GM12878 (cell line): ENCODE data around the gene RAB24. TPM values are rescaled to one million over a fixed set of nuclear protein-coding genes. Genes with fewer than 3 reads are reported as not detected.

Experiments used
- ATAC-seq: fragments of 200-7000 bp; cut with Tn5 transposase; 3 replicates; pipeline ENCODE4 v1.9.1; 2020; ENCODE audit warnings: mild to moderate bottlenecking, moderate library complexity
- BruUV-seq: library from RNA; stranded (reverse); fragments of 400-500 nt; replicated peaks from 2 replicates; lab custom pipeline; 2021; lab: Mats Ljungman, UMichigan
- CTCF ChIA-PET: fragments of 300-600 bp; sonication (Branson Sonifier 250); formaldehyde crosslinking; extraction: SDS; loops from one replicate; lab custom pipeline; 2021; ENCODE audit warnings: inconsistent platforms; lab: Yijun Ruan, JAX
- POLR2A ChIA-PET: fragments of 350-600 bp; formaldehyde crosslinking; extraction: SDS; loops from one replicate; lab custom pipeline; 2021; ENCODE audit warnings: inconsistent platforms; lab: Charles Lee
- RAD21 ChIA-PET: fragments of 300-600 bp; sonication (Branson Sonifier 250); formaldehyde crosslinking; loops from one replicate; lab custom pipeline; 2023; ENCODE audit warnings: antibody characterized with exemption; ENCODE audit not compliant: unreplicated experiment; lab: Charles Lee
- SMC1A ChIA-PET: fragments of 300-600 bp; sonication (Branson Sonifier 250); formaldehyde crosslinking; loops from one replicate; lab custom pipeline; 2023; ENCODE audit not compliant: unreplicated experiment, uncharacterized antibody; lab: Charles Lee
- DNase-seq: peaks from one replicate; pipeline ENCODE4 v3.0.0-alpha.2; 2011; ENCODE audit warnings: low read depth, low spot score
- FAIRE-seq: peaks from 3 replicates; lab custom pipeline; 2011; peaks lifted over from hg19 to GRCh38; lab: Jason Lieb, UNC
- H2AFZ ChIP-seq: 2 replicates; pipeline ENCODE4 v1.6.0; 2011; ENCODE audit warnings: low read depth, low read length, control low read depth; ENCODE audit not compliant: control insufficient read depth
- H3K27ac ChIP-seq: 2 replicates; pipeline ENCODE4 v1.5.1; 2011; ENCODE audit warnings: control low read depth; ENCODE audit not compliant: control insufficient read depth, insufficient read depth
- H3K27me3 ChIP-seq, 2 experiments: replicated peaks in 1 of 2; 2 replicates each; pipeline versions ENCODE4 v1.6.0 to v1.6.1; 2011; ENCODE audit warnings: low read length in 1 of 2; ENCODE audit not compliant: control insufficient read depth in 2 of 2, insufficient read depth in 2 of 2
- H3K36me3 ChIP-seq, 2 experiments: 2 replicates each; pipeline ENCODE4 v1.5.1; 2011; ENCODE audit warnings: low read length in 1 of 2; ENCODE audit not compliant: control insufficient read depth in 2 of 2, insufficient read depth in 2 of 2
- H3K4me1 ChIP-seq: 2 replicates; pipeline ENCODE4 v1.6.1; 2011; ENCODE audit warnings: mild to moderate bottlenecking, low read length, moderate library complexity, mixed read lengths; ENCODE audit not compliant: control insufficient read depth, insufficient read depth
- H3K4me2 ChIP-seq: 2 replicates; pipeline ENCODE4 v1.6.0; 2011; ENCODE audit warnings: control low read depth; ENCODE audit not compliant: control insufficient read depth, insufficient read depth
- H3K4me3 ChIP-seq: fragments of 200-600 bp; sonication (generic); 2 replicates; pipeline ENCODE4 v1.5.1; 2016
- H3K79me2 ChIP-seq: 2 replicates; pipeline ENCODE4 v1.6.0; 2011; ENCODE audit warnings: low read length; ENCODE audit not compliant: control insufficient read depth, insufficient read depth
- H3K9ac ChIP-seq: 2 replicates; pipeline ENCODE4 v1.8.0; 2011; ENCODE audit warnings: low read length, control low read depth, mixed read lengths; ENCODE audit not compliant: control insufficient read depth, insufficient read depth
- H3K9me3 ChIP-seq: replicated peaks from 3 replicates; pipeline ENCODE4 v1.5.1; 2011; ENCODE audit warnings: mild to moderate bottlenecking, low read length; ENCODE audit not compliant: control insufficient read depth, insufficient read depth
- H4K20me1 ChIP-seq: 2 replicates; pipeline ENCODE4 v1.6.0; 2011; ENCODE audit not compliant: control insufficient read depth, insufficient read depth
- BRCA1 ChIP-seq: IDR thresholded peaks from 2 replicates; pipeline ENCODE4 v1.6.1; 2011; ENCODE audit warnings: low read depth, low read length, improper control_type of control experiment
- EP300 ChIP-seq, 2 experiments: fragments of 150-350 bp in 1 of 2; IDR thresholded peaks; 2 replicates each; pipeline ENCODE4 v1.6.1; 2011 to 2012; ENCODE audit warnings: low read depth in 2 of 2, low read length in 2 of 2, borderline replicate concordance in 1 of 2, improper control_type of control experiment in 1 of 2, inconsistent platforms in 1 of 2; ENCODE audit not compliant: control insufficient read depth in 1 of 2
- MXI1 ChIP-seq: fragments of 150-350 bp; IDR thresholded peaks from 2 replicates; pipeline ENCODE4 v1.6.1; 2011; ENCODE audit warnings: low read depth, mild to moderate bottlenecking, inconsistent platforms, low read length, improper control_type of control experiment
- SMC3 ChIP-seq: IDR thresholded peaks from 2 replicates; pipeline ENCODE4 v1.6.1; 2011; ENCODE audit warnings: low read length, improper control_type of control experiment, borderline replicate concordance
- STAT1 ChIP-seq: fragments of 450-650 bp; conservative IDR thresholded peaks from 2 replicates; pipeline ENCODE4 v1.6.1; 2014; ENCODE audit warnings: antibody characterized with exemption, mild to moderate bottlenecking
- WGBS: methylation state at CpG from one replicate; pipeline ENCODE4 v1.1.6; 2016; ENCODE audit warnings: low lambda C conversion rate; ENCODE audit not compliant: insufficient replicate concordance, insufficient coverage; ENCODE audit errors: missing lambda C conversion rate; 5-methylcytosine and 5-hydroxymethylcytosine counted together
- in situ Hi-C: fragments of 300-500 bp; cut with MboI; formaldehyde crosslinking; loops from 9 replicates; pipeline ENCODE4 v1.14.3; 2018; ENCODE audit warnings: mixed read lengths
- intact Hi-C: fragments of 100-400 bp; cut with micrococcal nuclease; formaldehyde crosslinking; loops from one replicate; pipeline ENCODE4 v1.14.2; 2022; ENCODE audit not compliant: unreplicated experiment
- polyA plus RNA-seq, 11 experiments: library from polyadenylated mRNA; depleted of rRNA in 4 of 11; unstranded in 6 of 11; stranded (reverse) in 5 of 11; fragments of >200 nt; fragmentation: Nextera tagmentation in 4 of 11; fragmentation: Illumina TruSeq in 1 of 11; extraction: Ambion mirVana in 4 of 11; extraction: Trizol in 1 of 11; gene quantifications; 1 replicate in 1 of 11; 2 replicates in 10 of 11; pipeline versions ENCODE4 v1.2.1 to v1.2.3, GENCODE V29; 2011 to 2016; ENCODE audit warnings: inconsistent platforms in 2 of 11, missing spikeins in 2 of 11, low read depth in 1 of 11
- total RNA-seq, 4 experiments: library from RNA; depleted of rRNA in 3 of 4; stranded (reverse); fragments of >200 nt in 3 of 4; fragmentation: Illumina TruSeq in 1 of 4; extraction: Trizol in 1 of 4; gene quantifications; 2 replicates each; pipeline versions ENCODE4 v1.2.1 to v1.2.3, GENCODE V29; 2013 to 2021
- TF ChIP-seq, protein P1 (sequence below): fragments of 450-650 bp; IDR thresholded peaks from 2 replicates; pipeline ENCODE4 v1.6.1; 2016; ENCODE audit warnings: mild to moderate bottlenecking, moderate library complexity, borderline replicate concordance
- TF ChIP-seq, protein P2 (sequence below): IDR thresholded peaks from 2 replicates; pipeline ENCODE4 v1.6.1; 2012; ENCODE audit warnings: low read depth, low read length, improper control_type of control experiment

RAB24 gene
- total and polyA plus RNA-seq, 10 of the 15 experiments (the other 5 are each of a cell fraction or from before 2014, with no cell fraction given): 8.0 to 44.4 (median 24.4) TPM

DNA sequence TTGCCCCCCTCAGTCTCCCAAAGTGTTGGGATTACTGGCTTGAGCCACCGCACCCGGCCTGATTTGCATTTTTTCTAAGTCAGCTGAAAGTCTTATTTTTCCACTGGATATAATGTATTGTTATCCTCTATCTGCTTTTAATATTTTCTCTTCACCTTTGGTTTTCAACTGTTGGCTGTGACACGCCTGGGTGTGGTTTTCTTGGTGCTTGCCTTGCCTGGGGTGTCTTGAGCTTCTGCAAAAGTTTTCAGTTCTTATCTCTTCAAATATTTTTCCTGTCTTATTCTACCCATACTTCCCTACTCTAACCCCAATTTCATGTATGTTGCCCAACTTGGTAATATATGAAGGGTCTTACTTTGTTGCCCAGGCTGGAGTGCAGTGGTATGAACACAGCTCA lies 12.5 kb upstream of the RAB24 start (continued):
- TF ChIP-seq, protein P1, sequence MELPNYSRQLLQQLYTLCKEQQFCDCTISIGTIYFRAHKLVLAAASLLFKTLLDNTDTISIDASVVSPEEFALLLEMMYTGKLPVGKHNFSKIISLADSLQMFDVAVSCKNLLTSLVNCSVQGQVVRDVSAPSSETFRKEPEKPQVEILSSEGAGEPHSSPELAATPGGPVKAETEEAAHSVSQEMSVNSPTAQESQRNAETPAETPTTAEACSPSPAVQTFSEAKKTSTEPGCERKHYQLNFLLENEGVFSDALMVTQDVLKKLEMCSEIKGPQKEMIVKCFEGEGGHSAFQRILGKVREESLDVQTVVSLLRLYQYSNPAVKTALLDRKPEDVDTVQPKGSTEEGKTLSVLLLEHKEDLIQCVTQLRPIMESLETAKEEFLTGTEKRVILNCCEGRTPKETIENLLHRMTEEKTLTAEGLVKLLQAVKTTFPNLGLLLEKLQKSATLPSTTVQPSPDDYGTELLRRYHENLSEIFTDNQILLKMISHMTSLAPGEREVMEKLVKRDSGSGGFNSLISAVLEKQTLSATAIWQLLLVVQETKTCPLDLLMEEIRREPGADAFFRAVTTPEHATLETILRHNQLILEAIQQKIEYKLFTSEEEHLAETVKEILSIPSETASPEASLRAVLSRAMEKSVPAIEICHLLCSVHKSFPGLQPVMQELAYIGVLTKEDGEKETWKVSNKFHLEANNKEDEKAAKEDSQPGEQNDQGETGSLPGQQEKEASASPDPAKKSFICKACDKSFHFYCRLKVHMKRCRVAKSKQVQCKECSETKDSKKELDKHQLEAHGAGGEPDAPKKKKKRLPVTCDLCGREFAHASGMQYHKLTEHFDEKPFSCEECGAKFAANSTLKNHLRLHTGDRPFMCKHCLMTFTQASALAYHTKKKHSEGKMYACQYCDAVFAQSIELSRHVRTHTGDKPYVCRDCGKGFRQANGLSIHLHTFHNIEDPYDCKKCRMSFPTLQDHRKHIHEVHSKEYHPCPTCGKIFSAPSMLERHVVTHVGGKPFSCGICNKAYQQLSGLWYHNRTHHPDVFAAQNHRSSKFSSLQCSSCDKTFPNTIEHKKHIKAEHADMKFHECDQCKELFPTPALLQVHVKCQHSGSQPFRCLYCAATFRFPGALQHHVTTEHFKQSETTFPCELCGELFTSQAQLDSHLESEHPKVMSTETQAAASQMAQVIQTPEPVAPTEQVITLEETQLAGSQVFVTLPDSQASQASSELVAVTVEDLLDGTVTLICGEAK: no peak

DNA sequence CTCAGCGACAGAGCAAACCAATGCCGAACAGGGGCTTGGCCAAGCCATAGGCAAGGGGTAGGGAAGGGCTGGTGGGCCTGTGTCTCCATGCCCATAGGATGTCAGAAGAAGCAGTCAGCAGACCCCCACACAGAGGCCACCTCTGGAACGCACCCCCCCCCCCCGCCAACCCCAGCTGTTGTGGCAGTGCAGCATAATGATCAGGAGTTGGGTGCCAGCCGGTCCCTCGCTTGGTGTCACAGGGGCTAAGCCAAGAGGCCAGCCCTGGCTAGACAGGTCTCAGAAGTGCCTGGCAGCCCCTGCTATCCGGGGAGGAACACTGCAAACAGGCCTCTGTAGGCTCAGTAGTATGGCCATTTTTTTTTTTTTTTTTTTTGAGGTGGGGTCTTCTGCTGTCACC lies 11.9 kb upstream of the RAB24 start:
- H3K27ac ChIP-seq: no peak overlapping the region
- in situ Hi-C loops: loop anchor here (5.0 kb wide), 1 partner anchor 132 kb away; the partner anchor contains the start of gene PRR7
- FAIRE-seq: no peak
- ChIA-PET POLR2A (interaction anchor here (0.7 to 0.9 kb wide), 2 partner anchors 54 to 140 kb away, joined by 4 to 7 read pairs; no protein-coding TSS in a partner anchor), SMC1A (interaction anchor here (0.6 to 1.3 kb wide), 5 partner anchors 37 to 88 kb away, joined by 3 to 5 read pairs (median 3); no protein-coding TSS in a partner anchor), CTCF (interaction anchor here (0.7 to 5.8 kb wide), 6 partner anchors 45 to 974 kb away, joined by 3 to 88 read pairs (median 5); no protein-coding TSS in a partner anchor), RAD21 (no interaction called here)
- H3K9me3 ChIP-seq: peaks cover 7% of the 10 kb centered on the region
- H3K36me3 ChIP-seq: no peaks in the 10 kb centered on the region; a peak in 1 of 4 replicates
- ATAC-seq: no peak
- H3K4me2 ChIP-seq: no peak overlapping the region
- peaks cover 3% of the 10 kb centered on the region for H3K79me2 ChIP-seq
- BruUV-seq: no TSS peak
- no peak for DNase-seq
- 93% methylated on average over 7 of the region's 7 CpGs for WGBS
- intact Hi-C loops: no loop called here
- no peaks in the 10 kb centered on the region for H3K27me3 ChIP-seq
- H3K4me3 ChIP-seq: no peak overlapping the region
- no peak overlapping the region for H2AFZ ChIP-seq
- H3K4me1 ChIP-seq: peaks cover 13% of the 10 kb centered on the region
- H4K20me1 ChIP-seq: no peaks in the 10 kb centered on the region
- H3K9ac ChIP-seq: no peak overlapping the region
- TF ChIP-seq MXI1 (no peak), EP300 (IDR thresholded peaks at IDR 0.05; ENCODE audit: borderline replicate concordance in 1 of 2, control insufficient read depth in 1 of 2, low read depth in 2 of 2, low read length in 2 of 2) (no peak), BRCA1 (no peak), SMC3 (no peak), STAT1 (no peak)
- TF ChIP-seq, protein P2, sequence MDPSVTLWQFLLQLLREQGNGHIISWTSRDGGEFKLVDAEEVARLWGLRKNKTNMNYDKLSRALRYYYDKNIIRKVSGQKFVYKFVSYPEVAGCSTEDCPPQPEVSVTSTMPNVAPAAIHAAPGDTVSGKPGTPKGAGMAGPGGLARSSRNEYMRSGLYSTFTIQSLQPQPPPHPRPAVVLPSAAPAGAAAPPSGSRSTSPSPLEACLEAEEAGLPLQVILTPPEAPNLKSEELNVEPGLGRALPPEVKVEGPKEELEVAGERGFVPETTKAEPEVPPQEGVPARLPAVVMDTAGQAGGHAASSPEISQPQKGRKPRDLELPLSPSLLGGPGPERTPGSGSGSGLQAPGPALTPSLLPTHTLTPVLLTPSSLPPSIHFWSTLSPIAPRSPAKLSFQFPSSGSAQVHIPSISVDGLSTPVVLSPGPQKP: no peak
- TF ChIP-seq, protein P1: no peak
